Measurements from ENCODE around the gene NFIA.

The NFIA gene

GRCh38 chr1:61043010-61043820 is 39.1 kb upstream of the NFIA start (continued):
- no peak for TF ChIP-seq SCRT1 (tag by site-specific recombination; IDR thresholded peaks at IDR 0.05; ENCODE audit: borderline replicate concordance)
- no peak for TF ChIP-seq KLF16 (tag by site-specific recombination; IDR thresholded peaks at IDR 0.05)
- TF ChIP-seq IKZF3 (tag by site-specific recombination; IDR thresholded peaks at IDR 0.05): no peak
- TF ChIP-seq, protein P1, sequence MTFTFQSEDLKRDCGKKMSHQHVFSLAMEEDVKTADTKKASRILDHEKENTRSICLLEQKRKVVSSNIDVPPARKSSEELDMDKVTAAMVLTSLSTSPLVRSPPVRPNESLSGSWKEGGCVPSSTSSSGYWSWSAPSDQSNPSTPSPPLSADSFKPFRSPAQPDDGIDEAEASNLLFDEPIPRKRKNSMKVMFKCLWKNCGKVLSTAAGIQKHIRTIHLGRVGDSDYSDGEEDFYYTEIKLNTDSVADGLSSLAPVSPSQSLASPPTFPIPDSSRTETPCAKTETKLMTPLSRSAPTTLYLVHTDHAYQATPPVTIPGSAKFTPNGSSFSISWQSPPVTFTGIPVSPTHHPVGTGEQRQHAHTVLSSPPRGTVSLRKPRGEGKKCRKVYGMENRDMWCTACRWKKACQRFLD (tag by site-specific recombination; IDR thresholded peaks at IDR 0.05): no peak
- TF ChIP-seq ZNF555 (tag by site-specific recombination; conservative IDR thresholded peaks at IDR 0.05): no peak
- no peak for TF ChIP-seq ZNF585B (tag by site-specific recombination; IDR thresholded peaks at IDR 0.05)
- TF ChIP-seq ZNF404 (tag by site-specific recombination; IDR thresholded peaks at IDR 0.05): no peak
- no peak for TF ChIP-seq BCL11A (tag by site-specific recombination; IDR thresholded peaks at IDR 0.05; ENCODE audit: low read depth)
- no peak for TF ChIP-seq ZNF302 (tag by site-specific recombination; IDR thresholded peaks at IDR 0.05; ENCODE audit: low read depth)
- no peak for TF ChIP-seq SALL2 (tag by site-specific recombination; IDR thresholded peaks at IDR 0.05; ENCODE audit: borderline replicate concordance)
- TF ChIP-seq AEBP2 (tag by site-specific recombination; IDR thresholded peaks at IDR 0.05; ENCODE audit: borderline replicate concordance): no peak
- no peak for TF ChIP-seq ZNF121 (tag by site-specific recombination; IDR thresholded peaks at IDR 0.05)
- TF ChIP-seq, protein P2, sequence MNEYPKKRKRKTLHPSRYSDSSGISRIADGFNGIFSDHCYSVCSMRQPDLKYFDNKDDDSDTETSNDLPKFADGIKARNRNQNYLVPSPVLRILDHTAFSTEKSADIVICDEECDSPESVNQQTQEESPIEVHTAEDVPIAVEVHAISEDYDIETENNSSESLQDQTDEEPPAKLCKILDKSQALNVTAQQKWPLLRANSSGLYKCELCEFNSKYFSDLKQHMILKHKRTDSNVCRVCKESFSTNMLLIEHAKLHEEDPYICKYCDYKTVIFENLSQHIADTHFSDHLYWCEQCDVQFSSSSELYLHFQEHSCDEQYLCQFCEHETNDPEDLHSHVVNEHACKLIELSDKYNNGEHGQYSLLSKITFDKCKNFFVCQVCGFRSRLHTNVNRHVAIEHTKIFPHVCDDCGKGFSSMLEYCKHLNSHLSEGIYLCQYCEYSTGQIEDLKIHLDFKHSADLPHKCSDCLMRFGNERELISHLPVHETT (tag by site-specific recombination; IDR thresholded peaks at IDR 0.05): no peak
- TF ChIP-seq ZSCAN18 (tag by site-specific recombination; IDR thresholded peaks at IDR 0.05): no peak
- no peak for TF ChIP-seq ZNF248 (tag by site-specific recombination; IDR thresholded peaks at IDR 0.05)
- TF ChIP-seq ZNF184 (tag by site-specific recombination; IDR thresholded peaks at IDR 0.05): no peak
- TF ChIP-seq, protein P3, sequence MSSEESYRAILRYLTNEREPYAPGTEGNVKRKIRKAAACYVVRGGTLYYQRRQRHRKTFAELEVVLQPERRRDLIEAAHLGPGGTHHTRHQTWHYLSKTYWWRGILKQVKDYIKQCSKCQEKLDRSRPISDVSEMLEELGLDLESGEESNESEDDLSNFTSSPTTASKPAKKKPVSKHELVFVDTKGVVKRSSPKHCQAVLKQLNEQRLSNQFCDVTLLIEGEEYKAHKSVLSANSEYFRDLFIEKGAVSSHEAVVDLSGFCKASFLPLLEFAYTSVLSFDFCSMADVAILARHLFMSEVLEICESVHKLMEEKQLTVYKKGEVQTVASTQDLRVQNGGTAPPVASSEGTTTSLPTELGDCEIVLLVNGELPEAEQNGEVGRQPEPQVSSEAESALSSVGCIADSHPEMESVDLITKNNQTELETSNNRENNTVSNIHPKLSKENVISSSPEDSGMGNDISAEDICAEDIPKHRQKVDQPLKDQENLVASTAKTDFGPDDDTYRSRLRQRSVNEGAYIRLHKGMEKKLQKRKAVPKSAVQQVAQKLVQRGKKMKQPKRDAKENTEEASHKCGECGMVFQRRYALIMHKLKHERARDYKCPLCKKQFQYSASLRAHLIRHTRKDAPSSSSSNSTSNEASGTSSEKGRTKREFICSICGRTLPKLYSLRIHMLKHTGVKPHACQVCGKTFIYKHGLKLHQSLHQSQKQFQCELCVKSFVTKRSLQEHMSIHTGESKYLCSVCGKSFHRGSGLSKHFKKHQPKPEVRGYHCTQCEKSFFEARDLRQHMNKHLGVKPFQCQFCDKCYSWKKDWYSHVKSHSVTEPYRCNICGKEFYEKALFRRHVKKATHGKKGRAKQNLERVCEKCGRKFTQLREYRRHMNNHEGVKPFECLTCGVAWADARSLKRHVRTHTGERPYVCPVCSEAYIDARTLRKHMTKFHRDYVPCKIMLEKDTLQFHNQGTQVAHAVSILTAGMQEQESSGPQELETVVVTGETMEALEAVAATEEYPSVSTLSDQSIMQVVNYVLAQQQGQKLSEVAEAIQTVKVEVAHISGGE (tag by site-specific recombination; conservative IDR thresholded peaks at IDR 0.05; ENCODE audit: low read depth): no peak
- TF ChIP-seq ZNF324 (tag by site-specific recombination; IDR thresholded peaks at IDR 0.05): peak; percentile 33; the same call in 1 of the 2 replicates
- TF ChIP-seq, protein P4, sequence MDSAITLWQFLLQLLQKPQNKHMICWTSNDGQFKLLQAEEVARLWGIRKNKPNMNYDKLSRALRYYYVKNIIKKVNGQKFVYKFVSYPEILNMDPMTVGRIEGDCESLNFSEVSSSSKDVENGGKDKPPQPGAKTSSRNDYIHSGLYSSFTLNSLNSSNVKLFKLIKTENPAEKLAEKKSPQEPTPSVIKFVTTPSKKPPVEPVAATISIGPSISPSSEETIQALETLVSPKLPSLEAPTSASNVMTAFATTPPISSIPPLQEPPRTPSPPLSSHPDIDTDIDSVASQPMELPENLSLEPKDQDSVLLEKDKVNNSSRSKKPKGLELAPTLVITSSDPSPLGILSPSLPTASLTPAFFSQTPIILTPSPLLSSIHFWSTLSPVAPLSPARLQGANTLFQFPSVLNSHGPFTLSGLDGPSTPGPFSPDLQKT (IDR thresholded peaks at IDR 0.05; ENCODE audit: borderline replicate concordance, low read depth, low read length): no peak
- no peak for TF ChIP-seq TRIM28 (IDR thresholded peaks at IDR 0.05; ENCODE audit: borderline replicate concordance, low read length)
- no peak for TF ChIP-seq ZNF510 (tag by site-specific recombination; IDR thresholded peaks at IDR 0.05; ENCODE audit: insufficient replicate concordance)
- TF ChIP-seq BCL11B (tag by site-specific recombination; IDR thresholded peaks at IDR 0.05; ENCODE audit: low read depth): no peak
- no peak for TF ChIP-seq ZNF132 (tag by site-specific recombination; IDR thresholded peaks at IDR 0.05; ENCODE audit: borderline replicate concordance)
- no peak for TF ChIP-seq ZFP41 (tag by site-specific recombination; IDR thresholded peaks at IDR 0.05; ENCODE audit: borderline replicate concordance)
- no peak for TF ChIP-seq ZBTB49 (tag by site-specific recombination; IDR thresholded peaks at IDR 0.05; ENCODE audit: low read depth)
- no peak for TF ChIP-seq ZNF266 (tag by site-specific recombination; IDR thresholded peaks at IDR 0.05; ENCODE audit: low read depth)
- TF ChIP-seq ZEB2 (tag by site-specific recombination; IDR thresholded peaks at IDR 0.05): 0 out of 2 replicates have a peak, but pooled peaks have one; percentile 34

Data from HEK293 (cell line).